Colonic mucosa (tissue), 4 donors: ENCODE data around the gene ZNF774. TPM values are rescaled to one million over a fixed set of nuclear protein-coding genes. Genes with fewer than 3 reads are reported as not detected.
"Not testable (repeated sequence)": the region's sequence is repeated elsewhere in the genome, so short reads cannot be mapped to it uniquely, and the experiment has no call there.

Experiments used
- DNase-seq: peaks from one replicate; pipeline ENCODE4 v3.0.0-alpha.2; 2020
- H3K27ac ChIP-seq: fragments of 200-600 bp; one replicate; pipeline ENCODE4 v1.8.0; 2021
- H3K27me3 ChIP-seq: fragments of 200-600 bp; one replicate; pipeline ENCODE4 v1.8.0; 2021
- H3K36me3 ChIP-seq: fragments of 200-600 bp; one replicate; pipeline ENCODE4 v1.8.0; 2021
- H3K4me1 ChIP-seq: fragments of 200-600 bp; one replicate; pipeline ENCODE4 v1.8.0; 2021; ENCODE audit warnings: mild to moderate bottlenecking
- H3K4me3 ChIP-seq: fragments of 200-600 bp; one replicate; pipeline ENCODE4 v1.8.0; 2021
- H3K9ac ChIP-seq, 2 donors: one replicate each; pipeline ENCODE4 v1.7.0; 2013; ENCODE audit warnings: control low read depth in 2 of 2, low read depth in 2 of 2, low read length in 2 of 2
- H3K9me3 ChIP-seq: fragments of 200-600 bp; one replicate; pipeline ENCODE4 v1.8.0; 2021
- CTCF ChIP-seq: fragments of 200-600 bp; IDR thresholded peaks from one replicate; pipeline ENCODE4 v1.8.0; 2022; ENCODE audit warnings: antibody characterized with exemption, mild to moderate bottlenecking
- intact Hi-C: fragments of 100-400 bp; cut with DNase I; formaldehyde crosslinking; loops from one replicate; pipeline ENCODE4 v1.14.1; 2022
- total RNA-seq, 2 donors: library from RNA; stranded (reverse); fragmentation: NEBNext Ultra II Directional in 1 of 2; extraction: Animal tissue kit (Norgen Biotek cat#: 25700) in 1 of 2; gene quantifications; one replicate each; pipeline ENCODE4 v1.2.1, GENCODE V29; 2021
- donor health status: healthy.
- donor health status: DM: no; HTN: no; CAD: no.
- donor health status: DM: no; HTN: no; CAD: no.

Gene ZNF774
- total RNA-seq, 2 donors from 2014 or later = 13.7 to 13.9 TPM

- Histone ChIP-seq H3K9me3 (no peaks in the 10 kb centered on the region), H3K27me3 (no peaks in the 10 kb centered on the region), H3K36me3 (no peaks in the 10 kb centered on the region), H3K9ac (no peak overlapping the region), H3K4me1 (no peaks in the 10 kb centered on the region), H3K27ac (no peak overlapping the region), H3K4me3 (no peak overlapping the region)
- intact Hi-C loops = no loop called here
- no peak for TF ChIP-seq CTCF
- DNase-seq = no peak
Observed at GRCh38 chr15:90344662-90345061, 7.4 kb upstream of the ZNF774 start.

- DNase-seq = no peak
- intact Hi-C loops = no loop called here
- Histone ChIP-seq H3K4me3 (no peak overlapping the region), H3K9me3 (no peaks in the 10 kb centered on the region), H3K9ac (no peak overlapping the region), H3K36me3 (no peaks in the 10 kb centered on the region), H3K27ac (no peak overlapping the region), H3K27me3 (no peaks in the 10 kb centered on the region), H3K4me1 (no peaks in the 10 kb centered on the region)
- no peak for TF ChIP-seq CTCF
Observed at GRCh38 chr15:90345857-90346256, 6.2 kb upstream of the ZNF774 start.

- H3K27me3 ChIP-seq, H3K4me3 ChIP-seq, DNase-seq, H3K9me3 ChIP-seq, H3K4me1 ChIP-seq, H3K9ac ChIP-seq, H3K36me3 ChIP-seq, H3K27ac ChIP-seq, intact Hi-C loops: not testable (repeated sequence)
Observed at GRCh38 chr15:90347431-90348065, 4.5 kb upstream of the ZNF774 start.

- Histone ChIP-seq H3K9me3 (no peaks in the 10 kb centered on the region), H3K36me3 (no peaks in the 10 kb centered on the region), H3K4me3 (no peak overlapping the region), H3K27ac (no peak overlapping the region), H3K27me3 (no peaks in the 10 kb centered on the region), H3K9ac (no peak overlapping the region), H3K4me1 (peaks cover 2% of the 10 kb centered on the region)
- DNase-seq = no peak
- intact Hi-C loops = no loop called here
- TF ChIP-seq CTCF = no peak
Observed at GRCh38 chr15:90348456-90348855, 3.6 kb upstream of the ZNF774 start.

GRCh38 chr15:90349072-90349471, 3.0 kb upstream of the ZNF774 start:
- no peak overlapping the region for H3K4me3 ChIP-seq
- intact Hi-C loops = no loop called here
- H3K4me1 ChIP-seq = peaks cover 2% of the 10 kb centered on the region
- no peaks in the 10 kb centered on the region for H3K36me3 ChIP-seq
- H3K9ac ChIP-seq = no peak overlapping the region
- no peak for TF ChIP-seq CTCF
- no peaks in the 10 kb centered on the region for H3K27me3 ChIP-seq
- H3K9me3 ChIP-seq = no peaks in the 10 kb centered on the region
- H3K27ac ChIP-seq = no peak overlapping the region
- no peak for DNase-seq

- DNase-seq = no peak
- no peak overlapping the region for H3K4me3 ChIP-seq
- no peak overlapping the region for H3K27ac ChIP-seq
- TF ChIP-seq CTCF = no peak
- no peaks in the 10 kb centered on the region for H3K36me3 ChIP-seq
- no peak overlapping the region for H3K9ac ChIP-seq
- peaks cover 2% of the 10 kb centered on the region for H3K4me1 ChIP-seq
- no peaks in the 10 kb centered on the region for H3K27me3 ChIP-seq
- no peaks in the 10 kb centered on the region for H3K9me3 ChIP-seq
- intact Hi-C loops = no loop called here
Observed at GRCh38 chr15:90349821-90350220, 2.3 kb upstream of the ZNF774 start.
